ENCODE measurements around the gene CLNS1A. TPM values are rescaled to one million over a fixed set of nuclear protein-coding genes. Genes with fewer than 3 reads are reported as not detected.
"Not testable (repeated sequence)": the region's sequence is repeated elsewhere in the genome, so short reads cannot be mapped to it uniquely, and the experiment has no call there.

The CLNS1A gene
- polyA plus RNA-seq, 4 donors, result 176 to 229 (median 213) TPM

DNA sequence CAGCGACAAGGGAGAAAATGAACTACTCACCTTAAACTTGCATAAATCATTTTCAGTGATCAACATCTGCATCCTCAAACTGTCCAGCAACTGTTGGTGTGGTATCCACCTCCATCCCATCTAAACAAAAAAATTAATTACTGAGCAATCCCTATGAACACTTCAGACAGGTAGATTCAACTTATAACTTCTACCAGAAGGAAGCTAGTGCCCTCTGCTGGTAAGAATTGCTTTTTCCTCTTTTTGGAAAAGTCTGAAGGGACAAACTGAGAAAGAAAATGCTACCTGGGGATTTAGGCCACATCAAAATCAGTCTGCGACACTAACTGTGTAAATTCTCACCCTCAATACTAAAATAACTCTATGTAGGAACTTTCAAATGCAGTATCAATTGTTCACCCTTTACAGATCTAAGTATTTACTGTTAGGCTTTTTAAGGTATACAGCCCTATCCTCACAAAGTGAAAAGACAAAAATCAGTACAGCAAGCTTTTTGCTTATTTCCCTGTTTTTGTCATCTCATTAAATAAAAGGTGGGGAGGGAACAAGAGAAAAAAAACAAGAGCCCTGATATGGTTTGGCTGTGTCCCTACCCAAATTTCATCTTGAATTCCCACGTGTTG is 17.9 kb downstream of the CLNS1A start:
- peak in 2 of 4 donors; percentile 7 to 45 for DNase-seq (ENCODE audit: low read depth in 4 of 4, low spot score in 2 of 4)

DNA sequence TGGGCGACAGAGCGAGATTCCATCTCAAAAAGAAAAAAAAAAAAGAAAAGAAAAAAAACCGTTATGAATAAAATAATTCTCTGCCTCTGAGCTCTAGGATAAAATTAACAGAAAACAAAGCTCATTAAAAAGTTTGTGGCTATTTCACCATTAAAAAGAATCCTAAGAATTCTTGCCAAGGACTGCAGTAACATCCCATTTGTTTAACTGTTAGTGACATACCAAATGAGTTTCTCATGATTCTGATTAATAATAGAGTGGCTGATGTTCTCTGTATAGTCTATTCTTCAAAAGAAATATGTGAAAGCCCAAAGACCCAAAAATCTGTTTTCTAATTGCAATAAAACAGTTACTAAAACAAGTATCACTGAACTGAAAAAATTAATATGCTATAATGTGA is 19.7 kb downstream of the CLNS1A start:
- DNase-seq (ENCODE audit: low read depth in 4 of 4, low spot score in 2 of 4), result no peak

DNA sequence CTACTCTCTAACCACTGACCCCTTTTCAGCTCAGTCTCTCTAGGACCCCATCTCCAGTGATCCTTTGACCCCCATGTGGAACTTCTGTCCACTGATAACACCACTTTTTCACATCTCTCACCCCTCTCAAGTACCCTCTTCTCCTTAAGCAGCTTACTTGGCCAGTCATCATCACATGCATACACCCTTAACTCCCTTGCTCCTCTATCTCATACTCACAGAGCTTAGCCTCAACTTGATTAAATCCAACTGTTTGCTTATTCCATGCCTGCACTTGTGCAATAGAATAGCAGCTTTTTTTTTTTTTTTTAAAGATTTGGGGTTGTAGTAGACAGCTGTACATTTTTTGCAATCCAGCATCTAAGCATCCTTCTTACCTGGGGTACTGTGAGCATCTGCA is 25.7 kb downstream of the CLNS1A start:
- DNase-seq (ENCODE audit: low read depth in 4 of 4, low spot score in 2 of 4), result no peak

DNA sequence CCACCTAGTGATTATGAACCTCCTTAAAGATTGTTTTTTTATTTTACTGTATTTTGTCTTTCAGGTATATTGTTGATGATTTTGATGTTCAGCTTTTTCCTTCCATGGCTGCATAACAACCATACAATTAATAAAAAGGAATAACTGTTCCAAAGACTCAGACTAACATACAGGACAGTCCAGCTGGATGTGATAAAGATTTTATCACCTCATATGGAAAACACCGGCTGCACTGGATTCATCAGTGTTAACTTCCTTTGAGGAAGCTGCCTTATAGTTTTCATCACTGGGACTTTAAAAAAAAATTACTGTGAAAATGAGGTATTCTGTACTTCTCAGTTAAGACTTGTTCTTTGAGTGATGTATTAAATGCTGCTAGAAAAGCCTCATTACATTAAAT is 28.4 kb downstream of the CLNS1A start:
- no peak for DNase-seq (ENCODE audit: low read depth in 4 of 4, low spot score in 2 of 4)

DNA sequence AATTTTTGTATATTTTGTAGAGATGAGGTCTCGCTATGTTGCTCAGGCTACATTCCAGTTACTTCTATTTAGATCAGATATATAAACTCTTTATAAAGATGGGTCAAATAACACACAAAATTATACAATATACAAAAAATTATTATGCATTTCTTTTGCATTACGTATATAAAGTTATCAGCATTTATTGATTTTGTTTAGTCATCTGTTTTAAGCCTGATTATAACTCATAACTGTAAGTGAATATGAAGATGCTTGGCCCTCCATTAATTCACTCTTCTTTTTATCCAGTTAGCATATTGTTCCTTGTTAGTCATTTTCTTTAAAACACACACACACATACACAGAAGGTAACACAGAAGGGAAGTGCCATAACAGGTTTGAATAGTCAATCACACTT is 33.3 kb downstream of the CLNS1A start:
- DNase-seq (ENCODE audit: low read depth in 4 of 4, low spot score in 2 of 4), result no peak

DNA sequence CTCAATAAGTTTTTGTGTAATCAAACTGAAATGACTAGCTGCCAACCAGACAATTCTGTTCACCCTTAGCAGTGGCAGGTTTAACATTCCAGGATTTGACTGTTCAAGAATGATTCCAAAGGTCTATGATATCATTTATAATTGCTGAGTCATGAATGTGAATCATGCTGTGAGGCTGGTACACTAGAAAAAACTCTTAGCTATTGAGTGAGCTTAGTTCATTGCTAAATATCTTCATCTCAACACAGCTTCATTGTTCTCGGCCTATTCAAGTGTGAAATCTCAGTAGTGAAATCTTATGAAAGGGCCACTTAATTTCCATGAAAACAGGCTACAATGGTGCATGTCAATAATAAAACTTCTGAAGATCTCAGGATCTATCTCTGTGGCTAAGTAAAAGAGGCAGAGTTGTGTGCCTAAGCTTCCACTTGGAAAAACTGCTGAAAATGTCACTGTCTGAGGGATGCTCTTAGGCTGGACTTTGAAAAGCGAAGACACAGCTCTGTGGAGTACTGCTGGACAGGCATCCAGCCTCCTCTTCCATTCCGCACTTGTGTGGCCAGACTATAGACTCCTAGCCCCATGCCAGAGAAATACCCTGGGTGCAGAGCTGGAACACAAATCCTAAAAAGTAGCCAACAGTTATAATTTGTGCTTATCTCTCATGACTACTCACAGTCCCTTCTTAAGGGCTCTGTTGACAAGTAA is 35.1 kb downstream of the CLNS1A start:
- no peak for DNase-seq (ENCODE audit: low read depth in 4 of 4, low spot score in 2 of 4)

DNA sequence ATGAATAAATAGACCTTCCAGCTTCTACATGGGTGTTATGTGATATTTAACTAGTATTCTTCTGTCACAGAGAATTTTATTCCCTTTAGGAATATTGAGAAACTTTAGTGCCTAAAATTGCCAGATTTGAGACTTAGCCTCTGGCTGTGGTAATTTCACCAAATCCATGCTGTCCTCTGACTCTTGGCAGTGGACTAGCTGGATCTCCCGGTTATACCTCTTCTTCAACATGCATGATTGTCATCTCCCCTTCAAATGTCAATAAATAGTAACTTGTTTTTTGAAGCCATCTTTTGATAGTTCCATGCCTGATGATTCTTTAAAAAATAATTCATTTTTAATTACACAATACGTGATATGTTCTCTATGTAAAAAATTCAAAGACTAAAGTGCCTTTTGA is 39.4 kb downstream of the CLNS1A start:
- no peak for DNase-seq (ENCODE audit: low read depth in 4 of 4, low spot score in 2 of 4)

DNA sequence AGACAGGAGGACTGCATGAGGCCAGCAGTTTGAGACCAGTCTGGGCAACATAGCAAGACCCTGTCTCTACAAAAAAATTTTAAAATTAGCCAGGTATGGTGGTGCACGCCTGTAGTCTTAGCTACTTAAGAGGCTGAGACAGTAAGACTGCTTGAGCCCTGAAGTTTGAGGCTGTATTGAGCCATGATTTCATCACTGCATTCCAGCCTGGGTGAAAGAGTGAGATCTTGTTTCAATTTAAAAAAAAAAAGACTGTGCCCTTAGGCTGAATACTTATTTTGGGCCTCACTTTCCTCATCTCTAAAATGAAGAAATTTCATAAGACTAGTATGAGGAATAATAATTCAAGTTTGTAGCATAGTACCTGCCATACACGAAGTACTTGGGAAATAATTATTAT is 41.0 kb downstream of the CLNS1A start:
- DNase-seq (ENCODE audit: low read depth in 4 of 4, low spot score in 2 of 4), result no peak

DNA sequence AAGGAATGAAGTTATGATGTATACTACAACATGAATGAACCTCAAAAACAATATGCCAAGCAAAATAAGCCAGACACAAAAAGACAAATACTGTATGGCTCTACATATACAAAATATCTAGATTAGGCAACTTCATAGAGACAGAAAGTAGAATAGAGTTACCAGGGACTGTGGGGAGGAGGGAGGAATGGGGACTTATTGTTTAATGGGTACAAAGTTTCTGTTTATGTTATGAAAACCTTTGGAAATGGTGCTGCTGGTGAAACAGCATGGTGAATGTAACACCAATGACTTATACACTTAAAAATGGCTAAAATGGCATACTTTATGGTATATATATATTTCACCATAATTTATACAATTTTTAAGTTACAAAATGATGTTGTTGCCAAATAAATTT is 43.7 kb downstream of the CLNS1A start:
- DNase-seq (ENCODE audit: low read depth in 4 of 4, low spot score in 2 of 4), result no peak

DNA sequence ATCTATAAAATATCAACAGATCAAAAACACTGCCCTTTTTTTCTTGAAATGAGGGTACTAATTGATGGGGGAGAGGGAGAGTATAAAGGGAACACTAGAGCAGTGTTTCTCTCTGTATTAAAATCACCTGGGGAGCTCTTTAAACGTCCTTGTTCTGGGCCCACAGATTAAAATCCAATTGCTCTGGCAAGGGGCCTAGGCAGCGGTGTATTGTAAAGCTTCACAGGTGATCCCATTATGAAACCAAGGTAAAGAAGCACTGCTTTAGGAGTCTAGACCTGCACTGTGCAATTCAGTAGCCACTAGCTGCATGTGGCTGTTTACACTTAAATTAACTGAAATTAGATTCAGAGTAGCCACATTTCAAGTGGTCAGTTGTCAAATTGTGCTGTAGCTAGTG is 44.9 kb downstream of the CLNS1A start:
- no peak for DNase-seq (ENCODE audit: low read depth in 4 of 4, low spot score in 2 of 4)

DNA sequence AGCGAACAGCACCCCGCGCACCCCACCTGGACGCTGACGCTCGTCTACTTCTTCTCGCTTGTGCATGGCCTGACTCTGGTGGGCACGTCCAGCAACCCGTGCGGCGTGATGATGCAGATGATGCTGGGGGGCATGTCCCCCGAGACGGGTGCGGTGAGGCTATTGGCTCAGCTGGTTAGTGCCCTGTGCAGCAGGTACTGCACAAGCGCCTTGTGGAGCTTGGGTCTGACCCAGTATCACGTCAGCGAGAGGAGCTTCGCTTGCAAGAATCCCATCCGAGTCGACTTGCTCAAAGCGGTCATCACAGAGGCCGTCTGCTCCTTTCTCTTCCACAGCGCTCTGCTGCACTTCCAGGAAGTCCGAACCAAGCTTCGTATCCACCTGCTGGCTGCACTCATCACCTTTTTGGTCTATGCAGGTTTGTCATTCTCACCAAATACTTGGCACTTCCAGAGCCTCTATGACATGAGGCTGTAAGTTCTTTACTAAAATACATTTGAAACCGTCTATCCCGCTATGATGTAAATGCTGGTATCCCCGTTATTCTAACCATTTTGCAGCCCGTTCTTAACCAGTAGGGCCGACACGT is 47.3 kb downstream of the CLNS1A start:
- peak; percentile 7 to 32 (median 22) for DNase-seq (ENCODE audit: low read depth in 4 of 4, low spot score in 2 of 4)

DNA sequence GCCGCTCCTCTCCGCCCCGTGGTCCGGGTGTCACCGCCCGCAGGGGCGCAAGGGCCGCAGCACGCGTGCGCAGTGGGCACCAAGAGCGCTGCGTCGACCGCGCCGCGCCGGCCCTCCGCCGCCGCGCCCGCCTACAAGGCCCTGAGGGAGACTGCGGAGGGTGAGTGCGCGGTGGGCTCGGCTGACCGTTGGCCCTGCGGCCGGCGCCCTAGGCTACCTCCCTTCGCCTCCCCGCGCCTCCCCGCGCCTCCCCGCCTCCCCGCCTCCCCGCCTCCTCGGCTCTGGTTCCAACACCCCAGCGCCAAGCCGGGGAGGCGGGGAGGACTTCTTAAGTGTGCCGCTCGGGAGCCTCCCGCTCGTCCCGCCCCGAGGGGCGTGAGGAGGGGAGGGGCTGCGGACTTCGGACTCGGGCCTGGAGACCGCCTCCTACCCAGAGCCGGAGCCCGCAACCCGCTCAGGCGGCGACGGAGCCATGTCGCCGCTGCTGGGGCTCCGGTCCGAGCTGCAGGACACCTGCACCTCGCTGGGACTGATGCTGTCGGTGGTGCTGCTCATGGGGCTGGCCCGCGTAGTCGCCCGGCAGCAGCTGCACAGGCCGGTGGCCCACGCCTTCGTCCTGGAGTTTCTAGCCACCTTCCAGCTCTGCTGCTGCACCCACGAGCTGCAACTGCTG is 47.9 kb downstream of the CLNS1A start, which contains the start of gene AQP11:
Gene AQP11 (plus strand): TSS at position 433 of the 673 bp plus-strand sequence. CDS start 40 bp downstream, at position 473.
- peak; percentile 65 to 84 (median 73) for DNase-seq (ENCODE audit: low read depth in 4 of 4, low spot score in 2 of 4)

DNA sequence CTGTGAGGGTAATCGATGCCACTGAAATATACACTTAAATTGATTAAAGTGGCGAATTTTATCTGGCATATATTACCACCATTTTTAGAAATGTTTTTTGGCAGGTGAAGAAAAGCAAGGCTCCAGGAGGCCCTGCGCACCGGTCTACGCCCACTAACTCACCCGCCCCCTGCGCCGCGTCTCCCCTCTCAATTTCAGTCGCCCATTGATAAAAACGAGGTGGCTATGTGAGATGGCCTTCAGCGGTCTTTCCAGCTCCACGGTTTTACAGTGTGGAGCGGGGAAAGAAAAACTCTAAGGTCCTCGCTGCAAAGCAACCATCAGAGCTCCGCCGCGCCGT is 48.4 kb downstream of the CLNS1A start:
- no peak for DNase-seq (ENCODE audit: low read depth in 4 of 4, low spot score in 2 of 4)

DNA sequence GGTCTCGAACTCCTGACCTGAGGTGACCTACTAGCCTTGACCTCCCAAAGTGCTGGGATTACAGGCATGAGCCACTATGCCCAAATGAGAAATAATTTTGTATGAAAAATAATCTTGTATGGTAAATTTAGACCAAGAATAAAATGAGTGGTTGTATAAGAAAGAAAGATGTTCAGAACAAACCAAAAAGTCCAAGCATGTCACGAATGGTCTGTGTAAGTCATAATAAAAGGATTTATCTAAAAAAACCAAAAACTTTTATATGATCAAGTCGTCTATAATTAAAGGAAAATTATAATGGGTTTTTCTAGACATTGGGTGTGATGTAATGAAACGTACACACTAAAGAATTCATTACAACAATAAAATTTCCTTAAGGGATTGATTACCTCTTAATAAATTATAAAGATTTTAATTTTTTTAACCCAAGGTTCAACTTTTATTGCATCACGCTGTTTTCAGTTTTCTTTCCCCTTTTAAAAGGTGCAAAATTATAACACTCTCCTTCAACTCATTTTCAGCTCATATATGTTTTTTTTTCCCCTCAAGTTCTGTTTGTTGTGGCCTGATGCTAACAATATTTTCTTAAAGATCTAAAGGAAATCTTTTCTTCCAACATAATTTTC is 56.8 kb downstream of the CLNS1A start:
- no peak for DNase-seq (ENCODE audit: low read depth in 4 of 4, low spot score in 2 of 4)

DNA sequence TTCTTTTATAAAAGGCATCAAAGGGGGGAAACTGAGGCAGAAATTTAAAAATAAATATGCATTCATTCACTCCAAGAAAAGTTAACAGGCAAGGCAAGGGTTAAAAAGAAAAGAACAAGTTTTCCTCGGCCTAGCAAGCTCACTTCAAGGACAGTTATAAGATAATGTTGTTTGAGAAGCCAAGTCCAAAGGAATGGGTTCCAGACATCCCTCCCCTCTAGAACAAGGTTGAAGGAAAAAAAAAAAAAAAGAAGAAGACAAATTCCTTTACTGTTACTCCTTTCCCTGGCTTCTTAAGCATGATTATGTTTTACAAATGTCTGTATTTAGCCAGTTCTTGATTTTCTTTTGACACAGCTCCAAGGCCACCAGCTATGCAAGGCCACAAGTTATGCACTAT is 62.2 kb downstream of the CLNS1A start:
- not testable (repeated sequence) for DNase-seq (ENCODE audit: low read depth in 4 of 4, low spot score in 2 of 4)

DNA sequence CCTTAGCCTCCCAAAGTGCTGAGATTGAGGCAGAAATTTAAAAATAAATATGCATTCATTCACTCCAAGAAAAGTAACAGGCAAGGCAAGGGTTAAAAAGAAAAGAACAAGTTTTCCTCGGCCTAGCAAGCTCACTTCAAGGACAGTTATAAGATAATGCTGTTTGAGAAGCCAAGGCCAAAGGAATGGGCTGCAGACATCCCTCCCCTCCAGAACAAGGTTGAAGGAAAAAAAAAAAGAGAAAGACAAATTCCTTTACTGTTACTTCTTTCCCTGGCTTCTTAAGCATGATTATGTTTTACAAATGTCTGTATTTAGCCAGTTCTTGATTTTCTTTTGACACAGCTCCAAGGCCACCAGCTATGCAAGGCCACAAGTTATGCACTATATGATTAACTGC is 66.7 kb downstream of the CLNS1A start:
- not testable (repeated sequence) for DNase-seq (ENCODE audit: low read depth in 4 of 4, low spot score in 2 of 4)

DNA sequence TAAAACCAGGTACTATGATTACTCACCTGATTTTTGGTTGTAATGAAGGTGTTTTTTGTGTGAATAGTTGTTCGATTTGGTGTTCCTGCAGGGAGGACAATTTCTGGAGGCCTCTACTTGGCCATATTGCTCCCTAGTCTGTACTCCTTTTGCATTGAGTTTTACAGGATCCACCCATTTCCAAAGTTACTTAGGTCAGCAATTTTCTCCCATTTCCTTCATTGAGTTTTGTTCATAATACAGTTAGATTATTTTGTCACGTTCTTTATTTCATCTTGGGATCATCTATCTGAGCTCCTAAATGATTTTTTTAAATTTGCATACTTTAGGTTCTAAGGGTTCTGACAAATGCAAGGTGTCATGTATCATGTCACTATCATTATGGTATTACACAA is 67.9 kb downstream of the CLNS1A start:
- no peak for DNase-seq (ENCODE audit: low read depth in 4 of 4, low spot score in 2 of 4)

DNA sequence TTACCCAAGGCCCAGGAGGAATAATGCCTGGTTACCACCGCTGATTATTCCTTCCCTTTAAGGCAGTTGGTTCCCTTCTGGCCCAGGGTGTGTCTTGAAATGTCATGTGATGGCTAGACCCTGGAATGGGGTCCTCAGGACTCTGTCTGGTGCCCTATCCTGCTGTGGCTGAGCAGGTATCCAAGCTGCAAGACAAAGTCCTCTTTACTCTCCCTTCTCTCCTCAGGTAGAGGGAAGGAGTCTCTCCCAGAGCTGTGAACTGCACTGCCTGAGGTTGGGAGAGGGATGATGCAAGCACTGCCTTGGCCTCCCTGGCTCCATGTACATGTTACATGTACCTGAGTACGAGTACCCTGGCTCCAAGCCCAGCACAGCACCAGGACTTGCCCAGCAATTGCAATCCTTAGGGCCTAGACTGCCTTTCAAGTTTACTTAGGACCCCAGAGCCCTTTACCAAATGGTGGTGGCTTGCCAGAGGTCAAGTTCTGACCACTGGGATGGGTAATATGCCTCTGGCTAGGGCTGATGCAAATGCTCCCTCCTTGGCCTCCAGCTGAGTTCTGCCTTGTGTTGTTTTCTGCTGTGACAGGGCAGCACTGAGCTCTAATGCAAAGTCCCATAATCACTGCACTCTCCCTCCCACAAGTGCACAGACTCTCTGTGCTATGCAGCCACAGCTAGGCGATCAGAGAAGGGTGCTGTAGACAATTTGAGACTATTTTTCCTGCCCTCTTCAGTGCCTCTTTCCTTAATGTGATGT is 68.5 kb downstream of the CLNS1A start:
- DNase-seq (ENCODE audit: low read depth in 4 of 4, low spot score in 2 of 4), result no peak

DNA sequence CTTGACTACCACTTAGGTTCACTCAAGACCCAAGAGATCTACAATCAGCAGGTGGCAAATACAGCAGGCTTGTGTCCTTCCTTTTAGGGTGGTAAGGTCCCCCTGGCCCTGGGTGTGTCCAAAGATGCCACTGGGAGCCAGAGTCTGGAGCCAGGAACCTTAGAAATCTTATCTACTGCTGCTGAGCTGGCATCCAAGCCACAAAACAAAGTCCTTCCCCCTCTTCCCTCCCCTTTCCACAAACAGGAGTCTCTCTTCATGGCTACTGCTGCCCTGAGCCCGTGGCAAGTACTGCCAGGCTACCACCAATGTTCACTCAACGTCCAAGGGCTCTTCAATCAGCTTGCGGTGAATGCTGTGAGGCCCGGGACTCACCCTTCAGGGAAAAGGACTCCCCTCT is 69.3 kb downstream of the CLNS1A start:
- no peak for DNase-seq (ENCODE audit: low read depth in 4 of 4, low spot score in 2 of 4)
